Measurements from ENCODE around the gene SEC24C. TPM values are rescaled to one million over a fixed set of nuclear protein-coding genes. Genes with fewer than 3 reads are reported as not detected.
A peak's percentile ranks its signal among the peaks of the same experiment; 100 is the strongest.

SEC24C gene
- total and polyA plus RNA-seq, 8 donors, result 23.3 to 42.5 (median 32.8) TPM

- Histone ChIP-seq H3K4me3 (peak overlapping the region; percentile 44 to 91 (median 80)), H3K9me3 (no peaks in the 10 kb centered on the region), H3K36me3 (peaks cover 0 to 31% (median 11%) of the 10 kb centered on the region in 3 donors), H3K27ac (peak overlapping the region; percentile 87 to 99 (median 93)), H3K4me1 (peaks cover 0 to 21% (median 8%) of the 10 kb centered on the region in 3 donors), H3K27me3 (no peaks in the 10 kb centered on the region)
- TF ChIP-seq CTCF (IDR thresholded peaks at IDR 0.05), result no peak
- peak; percentile 1 to 10 (median 2) for ATAC-seq
- no peak for FAIRE-seq
- 1 to 2% methylated on average over 29 of the region's 29 CpGs for WGBS, 2 donors
- no peak for DNase-seq
- intact Hi-C loops (cut with DNase I), result no loop called here
These were observed 29.1 kb downstream of the SEC24C start for GRCh38 chr10:73773152-73773879.

DNA sequence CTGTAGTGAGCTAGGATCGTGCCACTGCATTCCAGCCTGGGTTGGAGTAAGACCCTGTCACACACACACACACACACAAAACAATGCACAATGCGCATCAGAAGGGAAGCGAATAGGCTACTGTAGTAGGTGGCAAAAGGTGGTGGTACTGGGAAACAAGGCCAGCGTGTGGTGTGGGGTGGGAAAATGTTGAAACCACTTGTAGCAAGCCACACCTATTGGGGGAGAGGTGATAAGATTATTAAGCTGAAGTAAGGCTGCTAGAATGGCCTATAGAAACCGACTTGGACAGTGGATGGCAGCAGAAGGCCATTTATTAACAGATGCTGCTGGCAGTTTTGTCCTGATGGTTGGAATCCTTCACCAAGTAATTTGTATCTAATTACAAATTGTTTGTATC lies 30.5 kb downstream of the SEC24C start:
- H3K4me1 ChIP-seq, result peaks cover 0 to 21% (median 8%) of the 10 kb centered on the region in 3 donors
- H3K4me3 ChIP-seq, result peak overlapping the region in 1 of 4 donors; percentile 91
- H3K36me3 ChIP-seq, result peaks cover 0 to 20% (median 7%) of the 10 kb centered on the region in 3 donors
- H3K9me3 ChIP-seq, result no peaks in the 10 kb centered on the region
- 26 to 30% methylated on average over 5 of the region's 5 CpGs for WGBS, 2 donors
- DNase-seq, result no peak
- intact Hi-C loops (cut with DNase I), result no loop called here
- no peak for ATAC-seq
- no peaks in the 10 kb centered on the region for H3K27me3 ChIP-seq
- no peak for FAIRE-seq
- no peak overlapping the region for H3K27ac ChIP-seq
- TF ChIP-seq CTCF (IDR thresholded peaks at IDR 0.05), result no peak

DNA sequence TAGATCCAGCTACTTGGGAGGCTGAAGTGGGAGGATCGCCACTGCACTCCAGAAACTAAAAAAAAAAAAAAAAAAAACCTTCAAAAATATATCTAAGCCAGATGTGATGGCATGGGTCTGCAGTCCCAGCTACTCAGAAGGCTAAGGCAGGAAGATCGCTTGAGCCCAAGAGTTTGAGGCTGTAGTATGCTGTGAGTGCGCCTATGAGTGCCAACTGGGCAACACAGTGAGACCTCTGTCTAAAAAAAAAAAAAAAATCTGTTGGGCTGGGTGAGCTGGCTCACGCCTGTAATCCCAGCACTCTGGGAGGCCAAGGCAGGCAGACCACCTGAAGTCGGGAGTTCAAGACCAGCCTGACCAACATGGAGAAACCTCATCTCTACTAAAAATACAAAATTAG lies 34.8 kb downstream of the SEC24C start:
- no peak for FAIRE-seq
- intact Hi-C loops (cut with DNase I), result no loop called here
- Histone ChIP-seq H3K4me1 (peaks cover 13 to 38% (median 16%) of the 10 kb centered on the region in 3 donors), H3K9me3 (no peaks in the 10 kb centered on the region), H3K27ac (no peak overlapping the region), H3K27me3 (no peaks in the 10 kb centered on the region), H3K4me3 (no peak overlapping the region), H3K36me3 (peaks cover 0 to 11% (median 0%) of the 10 kb centered on the region in 3 donors)
- 92 to 95% methylated on average over 5 of the region's 5 CpGs for WGBS, 2 donors
- TF ChIP-seq CTCF (IDR thresholded peaks at IDR 0.05), result no peak
- no peak for DNase-seq
- ATAC-seq, result no peak

GRCh38 chr10:73779539-73780197 lies 35.5 kb downstream of the SEC24C start:
- no peak for TF ChIP-seq CTCF (IDR thresholded peaks at IDR 0.05)
- H3K27me3 ChIP-seq, result no peaks in the 10 kb centered on the region
- intact Hi-C loops (cut with DNase I), result no loop called here
- no peak overlapping the region for H3K27ac ChIP-seq
- WGBS, 2 donors, result 82 to 89% methylated on average over 3 of the region's 3 CpGs
- no peak overlapping the region for H3K4me3 ChIP-seq
- H3K9me3 ChIP-seq, result no peaks in the 10 kb centered on the region
- peaks cover 0 to 11% (median 0%) of the 10 kb centered on the region in 3 donors for H3K36me3 ChIP-seq
- ATAC-seq (no peak), FAIRE-seq (no peak), DNase-seq (no peak)
- H3K4me1 ChIP-seq, result peaks cover 13 to 33% (median 16%) of the 10 kb centered on the region in 3 donors
